Nephron progenitor cell (in vitro differentiated cells): ENCODE data around the gene CMSS1.

Experiments
- DNase-seq: peaks from one replicate; pipeline ENCODE4 v3.0.0; 2021
- H3K27ac Mint-ChIP-seq: 2 replicates; pipeline ENCODE4 v1.8.0; 2021; ENCODE audit warnings: mild to moderate bottlenecking, moderate library complexity, mixed read lengths
- H3K27me3 Mint-ChIP-seq: 2 replicates; pipeline ENCODE4 v1.8.0; 2021; ENCODE audit warnings: mild to moderate bottlenecking, low read depth, mixed read lengths; ENCODE audit not compliant: poor library complexity
- H3K36me3 Mint-ChIP-seq: 2 replicates; pipeline ENCODE4 v1.8.0; 2021; ENCODE audit warnings: low read depth, mixed read lengths
- H3K4me1 Mint-ChIP-seq: 2 replicates; pipeline ENCODE4 v1.8.0; 2021; ENCODE audit warnings: mixed read lengths
- H3K4me3 Mint-ChIP-seq: 2 replicates; pipeline ENCODE4 v1.8.0; 2021; ENCODE audit warnings: mild to moderate bottlenecking, moderate library complexity, mixed read lengths
- H3K9me3 Mint-ChIP-seq: 2 replicates; pipeline ENCODE4 v1.8.0; 2021; ENCODE audit warnings: mild to moderate bottlenecking, moderate library complexity, mixed read lengths
- TF ChIP-seq, protein P1 (sequence below): fragments of 200-600 bp; sonication (generic); IDR thresholded peaks from 2 replicates; pipeline ENCODE4 v1.5.0; 2021; ENCODE audit warnings: antibody characterized with exemption

Gene CMSS1

DNA sequence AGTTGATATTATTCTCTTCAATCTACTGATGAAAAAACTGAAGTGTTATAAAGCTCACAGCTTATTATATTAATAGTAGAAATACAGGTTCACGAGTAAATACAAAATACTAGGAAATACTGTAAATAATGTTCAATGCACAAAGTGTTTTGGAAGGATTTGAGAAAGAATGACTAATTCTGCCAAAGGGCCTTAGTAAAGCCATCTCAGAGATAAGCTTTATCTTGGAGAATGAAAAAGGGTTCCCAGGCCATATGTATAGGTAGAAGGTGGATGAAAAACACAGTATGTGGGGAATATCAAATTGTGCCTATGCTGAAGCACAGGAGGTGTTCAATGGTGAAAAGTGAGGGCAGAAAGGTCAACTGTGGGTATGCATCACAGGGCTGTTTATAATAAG is 123.5 kb downstream of the CMSS1 start:
- Mint-ChIP-seq H3K4me1 (peaks cover 64% of the 10 kb centered on the region), H3K4me3 (no peak overlapping the region)

DNA sequence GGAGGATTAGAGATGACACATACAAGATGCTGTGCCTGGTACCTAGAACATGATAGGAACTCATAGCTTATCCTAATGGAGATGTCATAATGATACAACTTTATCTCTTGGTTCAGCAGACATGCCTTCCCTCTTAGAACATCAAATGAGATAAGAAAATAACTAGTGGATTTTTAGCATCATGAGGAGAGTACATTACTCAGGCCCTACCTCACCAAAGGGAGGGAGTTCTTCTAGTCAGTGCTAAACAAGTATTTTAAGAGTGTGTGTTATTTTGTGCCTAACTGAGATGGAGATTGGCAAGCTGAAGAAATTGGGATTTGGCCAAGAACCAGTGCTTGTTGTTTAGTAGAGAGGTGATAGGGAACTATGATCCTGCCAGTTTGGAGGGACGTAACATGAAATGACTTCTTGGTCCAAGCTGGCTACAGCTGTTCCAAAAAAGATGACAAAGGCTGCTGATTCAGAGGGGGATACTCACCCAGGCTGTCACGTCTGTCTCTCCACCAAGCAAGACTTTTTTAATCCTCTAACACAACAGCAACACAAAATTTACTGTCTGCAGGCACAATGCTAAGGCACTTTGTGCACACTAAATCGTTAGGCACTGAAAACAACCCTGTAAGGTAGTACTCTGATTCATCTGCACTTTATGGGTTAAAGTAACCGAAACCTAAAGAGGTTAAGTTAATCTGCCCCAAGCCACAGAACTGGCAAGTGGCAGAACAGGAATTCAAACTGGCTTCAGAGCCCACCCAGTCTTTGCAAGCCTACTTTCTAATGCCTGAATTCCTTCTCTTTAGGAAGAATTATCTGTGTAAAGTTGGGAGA is 126.5 kb downstream of the CMSS1 start:
- Mint-ChIP-seq H3K4me1 (peaks cover 42% of the 10 kb centered on the region), H3K27ac (peak overlapping the region; percentile 46), H3K36me3 (no peaks in the 10 kb centered on the region), H3K9me3 (no peaks in the 10 kb centered on the region), H3K4me3 (no peak overlapping the region), H3K27me3 (peaks cover 4% of the 10 kb centered on the region)
- TF ChIP-seq, protein P1, sequence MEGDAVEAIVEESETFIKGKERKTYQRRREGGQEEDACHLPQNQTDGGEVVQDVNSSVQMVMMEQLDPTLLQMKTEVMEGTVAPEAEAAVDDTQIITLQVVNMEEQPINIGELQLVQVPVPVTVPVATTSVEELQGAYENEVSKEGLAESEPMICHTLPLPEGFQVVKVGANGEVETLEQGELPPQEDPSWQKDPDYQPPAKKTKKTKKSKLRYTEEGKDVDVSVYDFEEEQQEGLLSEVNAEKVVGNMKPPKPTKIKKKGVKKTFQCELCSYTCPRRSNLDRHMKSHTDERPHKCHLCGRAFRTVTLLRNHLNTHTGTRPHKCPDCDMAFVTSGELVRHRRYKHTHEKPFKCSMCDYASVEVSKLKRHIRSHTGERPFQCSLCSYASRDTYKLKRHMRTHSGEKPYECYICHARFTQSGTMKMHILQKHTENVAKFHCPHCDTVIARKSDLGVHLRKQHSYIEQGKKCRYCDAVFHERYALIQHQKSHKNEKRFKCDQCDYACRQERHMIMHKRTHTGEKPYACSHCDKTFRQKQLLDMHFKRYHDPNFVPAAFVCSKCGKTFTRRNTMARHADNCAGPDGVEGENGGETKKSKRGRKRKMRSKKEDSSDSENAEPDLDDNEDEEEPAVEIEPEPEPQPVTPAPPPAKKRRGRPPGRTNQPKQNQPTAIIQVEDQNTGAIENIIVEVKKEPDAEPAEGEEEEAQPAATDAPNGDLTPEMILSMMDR: no peak
- no peak for DNase-seq

More for the DNA sequence above, 123.5 kb downstream of the CMSS1 start:
- no peak for DNase-seq
- no peak overlapping the region for H3K27ac Mint-ChIP-seq
- TF ChIP-seq, protein P1: no peak
- H3K36me3 Mint-ChIP-seq: no peaks in the 10 kb centered on the region
- no peaks in the 10 kb centered on the region for H3K9me3 Mint-ChIP-seq
- peaks cover 4% of the 10 kb centered on the region for H3K27me3 Mint-ChIP-seq

DNA sequence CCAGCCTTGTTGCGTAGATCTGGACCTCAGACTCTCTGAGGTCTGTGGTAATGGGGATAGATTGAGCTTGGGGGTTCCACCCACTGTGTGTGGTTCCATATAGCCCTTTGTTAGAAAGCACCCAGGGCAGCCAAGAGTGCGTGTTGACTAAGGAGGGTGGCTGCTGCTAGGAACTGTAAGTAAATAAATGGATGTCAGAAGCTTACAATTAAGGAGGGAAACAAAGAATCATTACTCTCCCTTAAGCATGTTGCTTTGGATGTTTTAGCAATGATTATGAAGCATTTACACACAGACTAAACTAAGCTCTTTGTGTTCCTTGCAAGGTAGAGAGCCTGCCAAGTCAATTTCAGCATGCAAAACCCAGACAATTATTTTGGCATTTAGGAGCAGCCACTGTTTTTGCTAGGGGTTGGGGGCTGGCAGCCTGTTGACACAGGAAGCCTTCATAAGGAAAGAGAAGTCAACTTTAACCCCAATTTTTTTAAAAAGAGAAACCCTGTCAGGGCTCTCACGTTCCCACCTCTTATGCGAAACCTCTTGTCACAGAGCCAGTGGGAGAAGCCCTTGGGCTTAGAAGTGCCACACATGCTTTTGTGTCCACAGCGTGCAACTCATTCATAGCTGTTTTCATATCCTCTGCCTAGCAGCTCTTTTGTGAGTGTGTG is 127.8 kb downstream of the CMSS1 start:
- Mint-ChIP-seq H3K9me3 (no peaks in the 10 kb centered on the region), H3K27me3 (peaks cover 4% of the 10 kb centered on the region), H3K27ac (peak overlapping the region; percentile 30), H3K4me1 (peaks cover 29% of the 10 kb centered on the region), H3K4me3 (no peak overlapping the region), H3K36me3 (no peaks in the 10 kb centered on the region)
- TF ChIP-seq, protein P1: no peak
- no peak for DNase-seq

DNA sequence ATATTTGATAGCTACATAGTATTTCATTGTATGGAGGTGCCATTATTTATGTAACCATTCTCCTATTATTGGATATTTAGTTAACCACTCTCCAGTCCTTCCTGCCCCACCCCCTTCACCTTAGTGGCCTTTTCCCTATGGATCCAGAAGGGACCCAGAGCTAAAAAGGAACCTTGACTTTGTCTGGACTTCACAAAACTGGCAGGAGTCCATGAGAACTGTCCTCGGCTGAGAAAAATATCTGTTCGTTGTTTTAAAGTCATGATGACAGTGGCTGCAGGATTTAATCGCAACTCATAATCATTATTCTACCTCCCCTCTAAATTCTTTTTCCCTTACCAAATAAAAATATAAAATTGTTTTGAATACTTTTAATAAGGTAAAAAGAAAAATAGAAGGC is 129.7 kb downstream of the CMSS1 start:
- no peak for DNase-seq
- no peaks in the 10 kb centered on the region for H3K9me3 Mint-ChIP-seq
- no peak overlapping the region for H3K27ac Mint-ChIP-seq
- no peaks in the 10 kb centered on the region for H3K36me3 Mint-ChIP-seq
- H3K4me3 Mint-ChIP-seq: no peak overlapping the region
- TF ChIP-seq, protein P1: no peak
- H3K27me3 Mint-ChIP-seq: peaks cover 4% of the 10 kb centered on the region
- peaks cover 25% of the 10 kb centered on the region for H3K4me1 Mint-ChIP-seq

DNA sequence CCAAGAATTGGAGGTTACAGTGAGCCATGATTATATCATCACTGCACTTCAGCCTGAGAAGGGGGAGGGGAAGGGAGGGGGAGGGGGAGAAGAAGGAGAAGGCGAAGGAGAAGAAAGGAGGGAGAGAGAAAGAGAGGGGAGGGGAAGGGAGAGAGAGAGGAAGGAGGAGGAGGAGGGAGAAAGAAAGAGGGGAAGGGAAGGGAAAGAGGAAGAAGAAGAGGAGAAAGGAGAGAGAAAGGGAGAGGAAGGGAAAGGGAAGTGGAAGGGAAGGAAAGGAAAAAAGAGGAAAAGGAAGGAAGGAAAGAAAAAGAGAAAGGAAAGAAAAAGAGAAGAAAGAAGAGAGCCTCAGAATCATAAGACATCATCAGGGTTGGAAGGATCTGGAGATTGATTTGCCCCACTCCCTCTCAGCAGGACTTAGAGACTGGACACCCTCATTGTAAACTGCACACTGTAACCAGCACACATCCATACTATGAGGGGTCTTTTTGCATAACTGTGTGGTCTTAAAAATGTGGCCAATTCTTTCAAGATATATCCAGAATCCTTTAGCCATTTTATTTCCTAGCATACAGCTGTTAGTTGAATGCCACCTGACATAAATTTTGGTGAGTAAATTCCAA is 130.9 kb downstream of the CMSS1 start:
- no peak for DNase-seq
- H3K4me1 Mint-ChIP-seq: peaks cover 25% of the 10 kb centered on the region
- TF ChIP-seq, protein P1: no peak
- peaks cover 4% of the 10 kb centered on the region for H3K27me3 Mint-ChIP-seq
- no peak overlapping the region for H3K27ac Mint-ChIP-seq
- no peak overlapping the region for H3K4me3 Mint-ChIP-seq
- H3K9me3 Mint-ChIP-seq: no peaks in the 10 kb centered on the region
- H3K36me3 Mint-ChIP-seq: no peaks in the 10 kb centered on the region
